ENCODE results near the gene FGFR2.

The FGFR2 gene

GRCh38 chr10:121570315-121570714 is 27.9 kb downstream of the FGFR2 start:
- H3K4me3 ChIP-seq (ENCODE audit: low read depth, low read length): no peak overlapping the region
- TF ChIP-seq, protein P1, sequence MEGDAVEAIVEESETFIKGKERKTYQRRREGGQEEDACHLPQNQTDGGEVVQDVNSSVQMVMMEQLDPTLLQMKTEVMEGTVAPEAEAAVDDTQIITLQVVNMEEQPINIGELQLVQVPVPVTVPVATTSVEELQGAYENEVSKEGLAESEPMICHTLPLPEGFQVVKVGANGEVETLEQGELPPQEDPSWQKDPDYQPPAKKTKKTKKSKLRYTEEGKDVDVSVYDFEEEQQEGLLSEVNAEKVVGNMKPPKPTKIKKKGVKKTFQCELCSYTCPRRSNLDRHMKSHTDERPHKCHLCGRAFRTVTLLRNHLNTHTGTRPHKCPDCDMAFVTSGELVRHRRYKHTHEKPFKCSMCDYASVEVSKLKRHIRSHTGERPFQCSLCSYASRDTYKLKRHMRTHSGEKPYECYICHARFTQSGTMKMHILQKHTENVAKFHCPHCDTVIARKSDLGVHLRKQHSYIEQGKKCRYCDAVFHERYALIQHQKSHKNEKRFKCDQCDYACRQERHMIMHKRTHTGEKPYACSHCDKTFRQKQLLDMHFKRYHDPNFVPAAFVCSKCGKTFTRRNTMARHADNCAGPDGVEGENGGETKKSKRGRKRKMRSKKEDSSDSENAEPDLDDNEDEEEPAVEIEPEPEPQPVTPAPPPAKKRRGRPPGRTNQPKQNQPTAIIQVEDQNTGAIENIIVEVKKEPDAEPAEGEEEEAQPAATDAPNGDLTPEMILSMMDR (IDR thresholded peaks at IDR 0.05; ENCODE audit: insufficient read depth, low read depth, low read length, missing control alignments): no peak

GRCh38 chr10:121568275-121568674 is 30.0 kb downstream of the FGFR2 start:
- no peak for DNase-seq (ENCODE audit: low read depth)
- TF ChIP-seq, protein P1 (IDR thresholded peaks at IDR 0.05; ENCODE audit: insufficient read depth, low read depth, low read length, missing control alignments): no peak
- no peak overlapping the region for H3K4me3 ChIP-seq (ENCODE audit: low read depth, low read length)

More at GRCh38 chr10:121570315-121570714, 27.9 kb downstream of the FGFR2 start:
- DNase-seq (ENCODE audit: low read depth): no peak

DNA sequence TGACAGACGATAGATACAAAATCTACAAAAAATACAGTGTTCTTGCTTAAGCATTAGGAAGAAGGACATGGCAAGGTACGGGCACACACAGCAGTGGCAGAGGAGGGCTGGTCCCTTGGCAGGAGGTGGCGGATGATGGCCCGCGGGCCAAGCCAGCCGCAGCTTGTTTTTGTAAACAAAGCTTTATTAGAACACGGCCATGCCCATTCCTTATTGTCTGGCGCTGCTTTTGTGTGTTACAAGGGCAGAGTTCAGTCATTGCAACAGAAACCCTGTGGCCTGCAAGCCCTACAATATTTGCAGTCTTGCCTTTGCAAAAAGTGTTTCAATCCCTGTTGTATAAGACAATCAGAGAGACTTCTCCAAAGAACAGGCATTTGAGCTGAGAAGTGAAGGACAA is 30.7 kb downstream of the FGFR2 start:
- no peak for DNase-seq (ENCODE audit: low read depth)
- no peak overlapping the region for H3K4me3 ChIP-seq (ENCODE audit: low read depth, low read length)
- TF ChIP-seq, protein P1 (IDR thresholded peaks at IDR 0.05; ENCODE audit: insufficient read depth, low read depth, low read length, missing control alignments): no peak

- no peak for DNase-seq (ENCODE audit: low read depth)
- TF ChIP-seq, protein P1 (IDR thresholded peaks at IDR 0.05; ENCODE audit: insufficient read depth, low read depth, low read length, missing control alignments): no peak
- no peak overlapping the region for H3K4me3 ChIP-seq (ENCODE audit: low read depth, low read length)
Observed at GRCh38 chr10:121566755-121567154, 31.5 kb downstream of the FGFR2 start.

GRCh38 chr10:121559326-121560026 is 38.8 kb downstream of the FGFR2 start:
- no peak for DNase-seq (ENCODE audit: low read depth)
- TF ChIP-seq, protein P1 (IDR thresholded peaks at IDR 0.05; ENCODE audit: insufficient read depth, low read depth, low read length, missing control alignments): no peak
- no peak overlapping the region for H3K4me3 ChIP-seq (ENCODE audit: low read depth, low read length)

- no peak overlapping the region for H3K4me3 ChIP-seq (ENCODE audit: low read depth, low read length)
- DNase-seq (ENCODE audit: low read depth): no peak
- TF ChIP-seq, protein P1 (IDR thresholded peaks at IDR 0.05; ENCODE audit: insufficient read depth, low read depth, low read length, missing control alignments): no peak
Observed at GRCh38 chr10:121558238-121558637, 40.0 kb downstream of the FGFR2 start.
